Neutrophil (primary cell): ENCODE data around the gene LY86.
"Not testable (repeated sequence)": the region's sequence is repeated elsewhere in the genome, so short reads cannot be mapped to it uniquely, and the experiment has no call there.

Experiments
- H3K27ac ChIP-seq: fragments of 200-600 bp; sonication (generic); 2 replicates; pipeline ENCODE4 v1.5.1; 2016; ENCODE audit warnings: mild to moderate bottlenecking, moderate library complexity
- H3K27me3 ChIP-seq: fragments of 200-600 bp; sonication (generic); 2 replicates; pipeline ENCODE4 v1.6.0; 2016; ENCODE audit warnings: mild to moderate bottlenecking
- H3K36me3 ChIP-seq: fragments of 200-600 bp; sonication (generic); 2 replicates; pipeline ENCODE4 v1.5.1; 2017
- H3K4me1 ChIP-seq, 2 experiments: fragments of 200-600 bp in 1 of 2; sonication (generic) in 1 of 2; 1 replicate in 1 of 2; 2 replicates in 1 of 2; pipeline versions ENCODE4 v1.5.1 to v1.6.1; 2013 to 2016; ENCODE audit warnings: low read depth in 1 of 2, low read length in 1 of 2, mild to moderate bottlenecking in 1 of 2, moderate library complexity in 1 of 2; ENCODE audit not compliant: control insufficient read depth in 1 of 2, insufficient read depth in 1 of 2
- H3K4me3 ChIP-seq, 2 experiments: fragments of 200-600 bp in 1 of 2; sonication (generic) in 1 of 2; 1 replicate in 1 of 2; 2 replicates in 1 of 2; pipeline ENCODE4 v1.5.1; 2013 to 2016; ENCODE audit warnings: low read depth in 1 of 2, low read length in 1 of 2, mild to moderate bottlenecking in 1 of 2, moderate library complexity in 1 of 2
- H3K9me3 ChIP-seq: fragments of 200-600 bp; sonication (generic); 2 replicates; pipeline ENCODE4 v1.5.1; 2016
- CTCF ChIP-seq: fragments of 200-600 bp; sonication (generic); IDR thresholded peaks from 2 replicates; pipeline ENCODE4 v1.5.1; 2016; ENCODE audit warnings: antibody characterized with exemption

Gene LY86

GRCh38 chr6:6605873-6606272, 17.4 kb downstream of the LY86 start:
- Histone ChIP-seq H3K27me3 (no peaks in the 10 kb centered on the region), H3K36me3 (no peaks in the 10 kb centered on the region), H3K9me3 (no peaks in the 10 kb centered on the region), H3K27ac (no peak overlapping the region), H3K4me3 (no peak overlapping the region), H3K4me1 (peaks cover 34 to 36% of the 10 kb centered on the region in 2 experiments)
- no peak for TF ChIP-seq CTCF

- H3K36me3 ChIP-seq, H3K27ac ChIP-seq, H3K27me3 ChIP-seq, H3K4me3 ChIP-seq, H3K9me3 ChIP-seq: not testable (repeated sequence)
- peaks cover 29 to 31% of the 10 kb centered on the region in 2 experiments for H3K4me1 ChIP-seq
Measured at GRCh38 chr6:6606391-6607030, 18.0 kb downstream of the LY86 start.

GRCh38 chr6:6609450-6609849, 20.9 kb downstream of the LY86 start:
- H3K4me1 ChIP-seq, result peaks cover 17 to 19% of the 10 kb centered on the region in 2 experiments
- TF ChIP-seq CTCF, result no peak
- no peaks in the 10 kb centered on the region for H3K36me3 ChIP-seq
- no peak overlapping the region for H3K4me3 ChIP-seq
- no peaks in the 10 kb centered on the region for H3K9me3 ChIP-seq
- H3K27ac ChIP-seq, result peak overlapping the region; percentile 69
- no peaks in the 10 kb centered on the region for H3K27me3 ChIP-seq

- H3K4me3 ChIP-seq, result no peak overlapping the region
- H3K4me1 ChIP-seq, result peaks cover 17 to 19% of the 10 kb centered on the region in 2 experiments
- H3K27me3 ChIP-seq, result no peaks in the 10 kb centered on the region
- H3K36me3 ChIP-seq, result no peaks in the 10 kb centered on the region
- no peaks in the 10 kb centered on the region for H3K9me3 ChIP-seq
- TF ChIP-seq CTCF, result no peak
- peak overlapping the region; percentile 69 for H3K27ac ChIP-seq
Measured at GRCh38 chr6:6610031-6610591, 21.6 kb downstream of the LY86 start.

GRCh38 chr6:6611486-6611885, 23.0 kb downstream of the LY86 start:
- Histone ChIP-seq H3K9me3 (no peaks in the 10 kb centered on the region), H3K27ac (no peak overlapping the region), H3K4me1 (peaks cover 17 to 19% of the 10 kb centered on the region in 2 experiments), H3K27me3 (no peaks in the 10 kb centered on the region), H3K4me3 (no peak overlapping the region), H3K36me3 (no peaks in the 10 kb centered on the region)
- no peak for TF ChIP-seq CTCF

GRCh38 chr6:6612308-6612707, 23.8 kb downstream of the LY86 start:
- no peaks in the 10 kb centered on the region for H3K27me3 ChIP-seq
- H3K4me3 ChIP-seq, result no peak overlapping the region
- no peaks in the 10 kb centered on the region for H3K9me3 ChIP-seq
- H3K36me3 ChIP-seq, result no peaks in the 10 kb centered on the region
- TF ChIP-seq CTCF, result no peak
- H3K27ac ChIP-seq, result no peak overlapping the region
- H3K4me1 ChIP-seq, result peaks cover 17 to 19% of the 10 kb centered on the region in 2 experiments

- peaks cover 17 to 19% of the 10 kb centered on the region in 2 experiments for H3K4me1 ChIP-seq
- not testable (repeated sequence) for H3K9me3 ChIP-seq, H3K36me3 ChIP-seq, H3K27me3 ChIP-seq, H3K4me3 ChIP-seq, H3K27ac ChIP-seq
Measured at GRCh38 chr6:6613103-6613718, 24.7 kb downstream of the LY86 start.
